NCI-H510A (cell line): ENCODE measurements around the gene MYO5B.

Source experiments
- DNase-seq: peaks from one replicate; lab custom pipeline; 2025; lab: John Stamatoyannopoulos, UW

The MYO5B gene

DNA sequence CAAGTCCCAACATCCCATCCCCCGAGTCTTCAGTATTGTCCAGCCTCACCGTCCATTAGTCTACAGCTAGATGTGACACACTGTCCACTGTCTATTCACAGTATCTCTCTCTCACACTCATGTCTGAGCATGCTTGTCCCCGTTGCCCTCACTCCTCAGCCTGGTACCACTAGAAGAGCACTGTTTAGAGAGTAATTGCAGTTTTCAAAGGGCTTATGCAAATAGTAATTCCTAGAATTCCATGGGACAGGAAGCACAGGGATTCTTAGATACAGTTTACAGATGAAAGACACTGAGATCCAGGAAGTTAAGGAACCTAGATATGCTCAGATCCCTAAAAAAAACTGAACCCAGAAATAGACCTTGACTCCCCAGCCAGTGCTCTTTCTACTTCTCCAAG, 125.5 kb downstream of the MYO5B start:
- DNase-seq = no peak

DNA sequence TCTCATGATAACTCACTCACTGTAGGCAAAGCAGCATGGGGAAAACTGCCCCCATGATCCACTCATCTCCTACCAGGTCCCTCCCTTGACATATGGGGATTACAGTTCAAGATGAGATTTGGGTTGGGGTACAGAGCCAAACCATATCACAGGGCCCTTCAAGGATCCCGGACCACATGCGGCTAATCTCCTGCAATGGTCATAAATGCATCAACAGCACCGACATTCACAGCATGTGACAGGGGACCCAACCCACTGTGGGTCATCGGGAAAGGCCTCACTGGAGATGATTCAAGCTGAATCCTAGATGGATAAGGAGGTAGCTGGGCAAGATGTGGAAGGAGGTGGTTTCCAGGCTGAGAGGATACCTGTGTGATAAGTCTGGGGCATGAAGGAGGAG, 129.4 kb downstream of the MYO5B start:
- DNase-seq = no peak

DNA sequence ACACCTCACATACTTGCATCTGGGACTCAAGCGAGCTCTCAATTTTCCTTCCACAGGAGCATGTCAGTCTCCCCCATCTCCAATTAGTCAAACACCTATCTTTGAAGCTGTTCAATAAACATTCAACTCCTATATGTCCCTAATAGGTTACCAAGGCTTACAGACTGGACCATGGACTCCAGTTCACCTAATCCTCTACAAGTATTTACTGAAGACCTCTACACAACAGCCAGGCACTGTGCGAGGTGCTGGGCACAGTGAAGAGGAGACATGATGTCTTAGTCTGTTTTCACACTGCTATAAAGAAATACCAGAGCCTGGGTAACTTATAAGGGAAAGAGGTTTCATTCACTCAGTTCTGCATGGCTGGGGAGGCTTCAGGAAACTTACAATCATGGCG, 129.9 kb downstream of the MYO5B start:
- no peak for DNase-seq

DNA sequence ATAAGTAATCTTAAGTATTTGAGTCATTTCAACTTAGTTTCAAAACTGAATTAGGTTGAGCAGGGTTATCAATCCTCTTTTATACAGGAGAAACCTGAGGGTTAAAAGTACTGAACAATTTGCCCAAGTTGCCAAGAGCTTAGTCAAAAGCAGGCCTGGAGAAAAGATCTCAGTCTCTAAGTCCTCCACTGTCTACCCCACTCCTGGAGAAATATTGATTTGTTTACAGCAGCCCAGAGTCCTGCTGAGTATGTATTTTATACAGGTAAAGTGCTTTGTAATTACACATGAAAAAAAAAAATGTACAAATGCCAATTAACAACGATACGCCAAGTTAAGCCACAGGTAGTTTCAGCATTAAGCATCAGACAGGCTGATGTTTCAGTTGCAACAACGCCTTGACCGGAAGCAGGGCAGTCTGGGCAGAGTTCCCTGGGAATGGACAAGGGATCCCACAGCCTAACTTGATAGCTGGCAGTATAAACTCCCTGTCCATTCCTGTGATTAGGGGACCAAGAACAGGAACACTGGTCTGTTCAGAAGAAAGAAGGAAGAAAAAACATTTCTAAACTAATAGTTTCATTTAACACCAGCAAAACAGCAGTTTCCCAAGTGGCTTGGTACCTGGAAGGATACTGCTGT, 132.9 kb downstream of the MYO5B start:
- no peak for DNase-seq

DNA sequence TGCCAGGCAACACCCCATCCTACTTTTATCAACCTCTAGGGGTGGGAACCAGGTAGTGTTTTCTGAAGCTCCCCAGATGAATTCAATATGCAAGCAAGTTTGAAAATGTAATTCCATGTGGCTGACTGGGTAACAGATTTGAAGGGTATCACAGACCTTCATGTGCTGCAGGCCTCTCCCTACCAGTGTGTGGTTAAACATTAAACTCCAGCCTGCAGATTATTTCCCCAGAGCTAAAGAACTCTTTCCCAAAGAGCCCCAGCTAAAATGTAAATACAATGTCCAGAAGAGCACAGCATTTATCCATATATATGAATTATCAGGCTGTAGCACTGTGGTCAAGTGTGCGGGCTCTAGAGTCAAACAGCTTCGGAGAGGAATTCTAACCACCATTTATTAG, 134.1 kb downstream of the MYO5B start:
- DNase-seq = no peak

DNA sequence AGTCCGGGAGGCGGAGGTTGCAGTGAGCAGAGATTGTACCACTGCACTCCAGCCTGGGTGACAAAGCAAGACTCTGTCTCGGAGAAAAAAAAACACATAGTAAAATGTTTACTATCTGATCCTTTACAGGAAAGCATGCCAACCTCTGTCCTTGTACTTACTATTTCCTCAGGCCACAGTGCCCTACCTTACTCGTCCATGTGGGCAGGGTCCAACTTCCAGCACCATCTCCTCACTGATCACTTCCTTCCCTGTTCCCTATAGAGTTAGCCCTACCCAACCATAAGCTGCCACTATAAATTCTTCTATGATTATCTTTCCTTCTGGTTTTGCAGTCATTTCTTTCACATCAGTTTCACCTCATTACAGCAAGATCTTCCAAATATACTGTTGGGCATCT, 136.2 kb downstream of the MYO5B start:
- no peak for DNase-seq

DNA sequence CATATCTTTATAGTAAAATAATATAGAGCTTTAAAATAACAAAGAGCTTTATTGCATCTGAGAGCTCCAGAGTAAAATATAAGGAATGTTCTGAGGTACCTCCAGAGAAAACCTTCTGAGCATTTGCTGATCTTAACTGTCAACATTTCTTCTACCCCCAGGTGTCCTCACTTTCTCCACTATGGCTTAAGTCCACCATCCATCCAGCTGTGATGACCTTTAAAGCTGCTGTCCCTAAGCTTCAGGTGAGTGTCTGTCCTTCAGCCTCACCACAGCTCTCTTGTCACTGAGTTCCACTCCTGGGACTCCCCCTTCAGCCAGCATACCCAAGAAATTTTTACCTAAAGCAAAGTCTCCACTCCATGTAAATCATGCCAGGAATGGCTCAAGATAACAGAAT, 137.9 kb downstream of the MYO5B start:
- DNase-seq = no peak

DNA sequence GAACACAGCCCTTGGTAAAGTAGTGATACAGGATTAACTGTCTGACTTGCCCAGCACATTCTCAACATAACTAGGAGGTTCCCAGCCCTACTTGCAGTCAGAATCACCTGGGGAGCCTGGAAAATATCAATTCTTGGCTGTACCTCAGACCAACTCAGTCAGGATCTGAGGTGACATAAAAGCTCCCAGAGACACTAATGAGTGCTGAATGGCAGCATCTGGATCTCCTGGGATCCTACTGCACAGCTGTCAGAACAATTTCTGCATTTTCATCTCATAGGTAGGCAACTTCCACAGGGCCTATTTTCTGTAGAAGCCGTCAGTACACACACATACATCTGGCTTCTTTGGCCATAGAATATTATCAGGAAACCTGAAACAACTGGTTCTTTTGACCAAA, 138.8 kb downstream of the MYO5B start:
- no peak for DNase-seq

DNA sequence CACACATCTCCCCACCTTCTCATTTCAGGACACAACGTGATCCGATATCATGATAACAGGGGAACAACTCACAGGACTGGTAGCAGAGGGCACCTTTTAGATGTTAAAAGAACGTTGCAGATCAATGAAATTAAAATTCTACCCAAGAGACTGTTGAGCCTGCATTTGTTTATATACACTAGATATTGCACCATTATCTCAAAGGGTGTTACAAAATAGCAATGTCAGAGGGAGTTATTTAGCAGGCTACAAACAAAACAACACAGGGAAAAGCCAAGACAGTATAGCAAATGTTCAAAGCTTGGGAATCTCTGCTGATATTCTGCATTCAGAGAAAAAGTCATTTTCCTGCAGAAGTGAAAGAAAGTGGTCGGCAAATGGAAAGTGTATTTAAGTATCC, 139.5 kb downstream of the MYO5B start:
- DNase-seq = no peak

DNA sequence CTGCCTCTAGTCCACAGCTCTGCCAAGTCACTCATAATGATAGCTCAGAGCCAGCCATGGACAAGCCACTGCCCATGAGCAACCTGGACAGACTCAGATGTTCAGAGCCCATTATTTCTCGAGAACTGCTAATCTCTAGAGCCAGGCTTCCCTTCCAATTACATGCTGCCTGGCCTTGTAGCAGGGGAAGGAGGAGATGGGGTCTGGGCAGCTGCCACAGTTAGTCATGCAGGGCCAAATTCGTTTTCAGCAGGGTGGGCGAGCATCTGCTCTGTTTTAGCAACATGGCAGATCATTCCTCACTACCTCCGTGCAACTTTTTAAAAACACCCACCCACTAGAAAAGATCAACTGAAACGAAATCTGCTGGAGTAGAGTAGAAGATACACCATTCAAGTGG, 141.8 kb downstream of the MYO5B start:
- no peak for DNase-seq

DNA sequence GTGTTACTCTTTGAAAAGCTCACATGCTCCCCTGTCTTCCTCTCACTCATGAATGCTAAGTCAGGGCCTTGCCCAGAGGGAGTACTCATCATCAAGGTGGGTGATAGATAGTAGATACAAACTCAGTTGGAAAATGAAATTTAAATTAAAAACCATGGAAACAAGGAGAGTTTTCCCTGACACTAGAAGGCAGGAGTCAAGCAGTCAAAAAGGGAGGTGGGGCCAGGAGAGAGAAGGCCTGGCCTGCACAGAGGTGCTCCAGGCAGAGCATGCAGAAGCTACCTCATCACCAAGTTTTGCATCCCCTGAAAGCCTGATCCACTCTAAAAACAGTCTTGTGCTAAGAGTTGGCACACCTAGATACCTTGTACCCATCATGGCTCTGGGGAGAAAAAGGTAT, 143.7 kb downstream of the MYO5B start:
- DNase-seq = no peak

DNA sequence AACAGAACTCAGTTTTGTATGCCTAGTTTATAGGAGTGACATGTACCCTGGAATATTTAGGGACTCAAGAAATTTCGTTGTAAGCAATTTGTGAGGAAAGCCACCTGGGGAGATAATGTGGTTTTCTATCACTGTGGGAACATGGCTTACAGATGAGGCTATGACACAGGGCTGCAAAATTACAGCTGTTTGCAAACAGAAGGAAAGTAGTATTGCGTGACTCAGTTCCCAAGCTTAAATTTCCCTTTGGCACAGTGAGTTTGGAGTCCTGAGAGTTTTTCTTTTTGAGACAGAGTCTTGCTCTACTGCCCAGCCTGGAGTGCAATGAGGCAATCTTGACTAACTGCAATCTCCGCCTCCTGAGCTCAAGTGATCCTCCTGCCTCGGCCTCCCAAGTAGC, 149.8 kb downstream of the MYO5B start:
- no peak for DNase-seq

DNA sequence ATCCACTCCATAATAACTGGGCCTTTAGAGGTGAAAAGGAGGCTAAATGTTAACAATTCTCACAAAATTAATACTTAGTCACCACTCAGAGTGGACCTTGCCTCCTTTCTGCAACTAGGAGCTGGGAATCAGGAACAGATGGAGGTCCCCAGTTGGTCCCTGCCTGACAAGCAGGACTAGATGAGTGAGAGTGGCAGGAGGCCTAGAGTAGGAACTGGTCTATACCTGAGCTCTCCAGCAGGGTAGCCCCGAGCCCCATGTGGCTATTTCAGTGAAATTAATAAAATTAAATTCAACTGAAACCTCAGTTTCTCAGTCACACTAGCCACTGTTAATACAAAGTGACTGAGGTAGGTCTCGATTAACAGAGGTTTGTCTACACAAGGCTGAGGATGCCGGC, 150.5 kb downstream of the MYO5B start:
- DNase-seq = no peak

DNA sequence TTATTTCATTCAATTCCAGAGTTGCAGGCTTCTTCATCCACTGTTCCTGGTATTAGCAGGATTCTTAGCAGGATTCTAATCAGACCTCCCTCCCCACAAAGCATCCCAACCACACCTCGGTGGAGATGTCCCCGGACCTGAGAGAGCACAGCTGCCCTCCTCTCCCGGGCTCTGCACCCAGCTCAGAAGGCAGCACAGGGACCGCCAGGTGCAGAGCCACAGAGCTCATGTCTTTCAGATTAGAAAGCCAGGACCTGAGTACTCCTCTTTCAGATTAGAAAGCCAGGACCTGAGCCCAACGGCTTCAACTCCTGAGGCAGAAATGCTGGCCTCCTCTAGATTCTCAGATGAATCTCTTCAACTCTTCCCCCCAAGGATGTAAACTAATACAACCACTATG, 152.3 kb downstream of the MYO5B start:
- no peak for DNase-seq

DNA sequence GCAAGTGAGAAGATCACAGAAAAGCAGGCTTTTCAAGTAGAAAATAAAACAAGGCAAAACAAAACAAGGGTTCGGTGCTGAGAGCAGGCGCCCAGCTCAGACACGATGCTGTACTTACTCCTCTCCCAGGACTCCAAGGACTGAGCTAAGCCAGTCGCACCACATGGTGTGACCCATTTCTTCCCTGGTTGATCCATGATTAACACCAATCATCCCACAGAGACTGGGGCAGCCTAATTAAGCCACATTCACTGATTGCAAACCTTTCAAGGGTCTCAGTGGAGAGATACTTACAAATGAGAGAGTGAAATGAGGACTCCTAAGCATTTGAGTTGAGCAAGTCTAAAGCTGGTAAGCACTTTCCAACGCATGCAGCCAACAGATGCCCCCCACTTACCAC, 155.2 kb downstream of the MYO5B start:
- no peak for DNase-seq

DNA sequence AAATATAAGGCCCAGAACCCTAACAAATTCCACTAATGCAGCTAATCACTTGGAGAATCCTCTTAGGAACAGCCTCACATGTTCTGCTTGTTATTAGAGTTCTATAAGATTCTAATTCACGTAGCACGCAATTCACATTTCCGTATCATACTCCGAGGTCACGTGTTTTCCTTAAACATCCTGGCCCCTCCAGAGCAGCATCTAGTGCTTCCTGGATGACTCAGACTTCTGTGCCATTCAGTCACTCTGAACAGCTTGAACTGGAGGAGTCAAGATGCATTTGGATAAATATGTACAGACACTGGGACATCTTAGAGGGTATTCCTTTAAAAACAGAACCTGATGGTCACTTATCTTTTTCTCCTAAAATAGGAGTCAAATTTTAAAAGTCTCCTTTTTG, 156.5 kb downstream of the MYO5B start:
- peak; percentile 18 for DNase-seq

DNA sequence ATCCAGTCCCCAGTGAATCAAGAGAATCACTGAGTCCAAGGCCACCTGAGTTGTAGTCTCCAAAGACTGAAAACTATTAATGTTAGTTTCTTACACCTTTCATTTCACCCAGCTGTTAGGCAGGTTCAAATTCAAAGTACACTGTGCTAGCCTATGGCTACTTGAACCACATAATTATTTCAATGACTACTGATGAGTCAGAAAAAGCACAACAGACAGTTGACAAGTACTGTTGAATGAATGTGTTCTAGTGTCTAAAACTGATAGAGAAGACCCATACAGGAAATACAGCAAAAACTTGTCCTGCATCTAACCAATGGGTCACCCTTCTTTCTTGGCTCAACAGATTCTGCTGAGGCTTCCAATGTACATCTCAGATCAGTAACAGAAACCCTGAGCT, 160.9 kb downstream of the MYO5B start:
- no peak for DNase-seq

DNA sequence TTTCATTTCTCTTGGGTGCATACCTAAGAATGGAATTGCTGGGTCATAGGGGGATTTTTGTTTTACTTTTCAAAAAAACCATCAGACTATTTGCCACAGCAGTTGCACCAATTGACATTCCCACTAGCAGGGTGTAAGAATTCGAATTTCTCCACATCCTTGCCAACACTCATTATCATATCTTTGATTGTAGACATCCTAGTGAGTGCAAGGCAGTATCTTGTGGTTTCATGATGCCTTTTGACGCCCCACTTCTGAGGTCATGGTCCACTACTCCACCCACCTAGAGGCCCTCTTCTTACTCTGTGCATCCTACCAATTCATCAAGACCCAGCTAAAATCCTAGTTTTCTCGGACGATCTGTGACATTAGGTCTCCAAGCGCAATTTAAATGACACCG, 161.9 kb downstream of the MYO5B start:
- no peak for DNase-seq

DNA sequence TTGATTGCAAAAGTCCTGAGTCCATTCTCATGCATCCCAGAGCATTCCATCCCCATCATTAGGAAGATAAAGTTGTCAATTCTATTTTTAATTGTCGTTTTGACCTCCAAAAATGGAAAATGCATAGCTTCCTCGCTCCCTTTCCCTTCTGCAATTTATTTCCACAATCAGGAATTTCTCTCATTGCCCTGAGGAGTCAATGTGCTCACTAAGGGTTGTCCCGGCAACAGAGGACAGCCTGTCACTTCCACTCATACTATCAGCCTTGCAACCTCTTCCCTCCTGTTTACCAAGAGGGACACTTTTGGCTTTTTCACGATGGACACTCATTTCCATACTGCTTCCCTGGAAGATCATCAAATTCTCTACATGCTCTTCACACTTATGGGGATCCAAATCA, 164.8 kb downstream of the MYO5B start:
- DNase-seq = no peak

DNA sequence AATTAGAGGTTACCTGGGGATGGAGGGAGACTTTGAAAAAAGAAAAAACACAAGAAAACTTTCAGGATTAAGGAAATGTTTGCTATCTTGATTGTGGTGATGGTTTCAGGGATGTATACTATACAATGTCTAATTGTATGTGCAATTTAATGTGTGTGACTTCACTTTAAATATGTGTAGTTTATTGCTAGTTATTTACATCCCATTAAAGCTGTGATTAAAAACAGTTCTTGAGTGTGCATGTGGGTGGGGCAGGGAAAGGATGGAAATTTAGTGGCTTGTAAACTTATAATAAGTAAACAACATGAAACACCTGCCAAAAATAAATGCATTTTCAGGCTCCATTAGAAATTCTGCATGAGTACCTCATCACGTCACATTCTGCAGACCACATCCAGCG, 167.0 kb downstream of the MYO5B start:
- DNase-seq = no peak

DNA sequence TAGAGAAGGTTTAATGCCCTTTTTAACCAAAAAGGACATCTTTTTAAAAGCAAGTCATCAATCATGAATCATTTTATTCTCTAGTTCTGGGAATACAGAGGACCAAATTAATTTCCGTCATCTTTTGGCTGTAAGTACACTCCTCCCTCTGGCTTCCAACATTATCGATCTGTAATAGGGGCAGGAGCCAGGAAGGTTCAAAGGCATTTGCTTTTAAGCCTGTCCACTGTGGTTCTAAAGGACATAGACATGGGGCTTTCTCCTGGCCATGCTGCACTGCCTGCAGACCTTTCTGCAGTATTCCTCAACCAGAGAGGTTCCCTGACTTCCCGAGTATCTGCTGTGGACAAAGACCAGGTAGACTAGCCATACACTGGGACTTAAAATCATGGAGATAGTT, 170.5 kb downstream of the MYO5B start:
- no peak for DNase-seq

DNA sequence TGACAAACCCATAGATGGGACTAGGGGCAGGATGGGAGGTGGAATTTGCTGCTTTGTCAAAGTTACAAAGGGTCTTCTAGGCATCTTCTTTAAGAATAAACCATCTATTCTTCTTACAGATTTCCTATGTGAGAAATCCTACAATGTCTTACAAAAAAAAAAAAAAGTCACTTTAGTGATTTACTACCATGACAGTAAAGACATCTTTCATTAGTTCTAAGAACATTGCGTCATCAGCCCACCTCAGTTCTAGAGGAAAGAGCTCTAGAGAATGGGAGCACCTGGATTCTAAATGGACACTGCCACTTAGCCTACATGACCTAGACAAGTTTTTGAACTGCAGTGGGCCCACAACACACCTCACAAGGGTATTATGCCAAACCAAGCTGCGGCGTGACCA, 172.0 kb downstream of the MYO5B start:
- no peak for DNase-seq

DNA sequence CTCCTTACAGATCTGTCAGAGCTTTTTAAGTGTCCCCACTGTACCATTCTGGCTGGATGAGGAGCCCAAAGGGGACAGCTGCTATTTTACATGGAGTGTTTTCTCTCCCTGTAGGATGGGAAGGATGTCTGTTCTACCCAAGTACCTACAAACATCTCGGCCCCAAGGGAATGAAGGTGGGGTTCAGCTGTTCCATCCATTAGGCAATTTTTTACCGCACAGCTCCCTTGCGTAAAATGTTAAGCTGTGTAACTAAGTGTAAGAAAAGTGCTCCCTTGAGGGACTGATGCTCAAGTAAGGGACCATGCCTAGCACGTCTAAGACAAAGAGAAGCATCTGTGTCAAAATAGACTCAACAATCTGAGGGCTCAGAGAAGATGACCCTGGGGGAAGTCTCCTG, 180.3 kb downstream of the MYO5B start:
- DNase-seq = no peak

DNA sequence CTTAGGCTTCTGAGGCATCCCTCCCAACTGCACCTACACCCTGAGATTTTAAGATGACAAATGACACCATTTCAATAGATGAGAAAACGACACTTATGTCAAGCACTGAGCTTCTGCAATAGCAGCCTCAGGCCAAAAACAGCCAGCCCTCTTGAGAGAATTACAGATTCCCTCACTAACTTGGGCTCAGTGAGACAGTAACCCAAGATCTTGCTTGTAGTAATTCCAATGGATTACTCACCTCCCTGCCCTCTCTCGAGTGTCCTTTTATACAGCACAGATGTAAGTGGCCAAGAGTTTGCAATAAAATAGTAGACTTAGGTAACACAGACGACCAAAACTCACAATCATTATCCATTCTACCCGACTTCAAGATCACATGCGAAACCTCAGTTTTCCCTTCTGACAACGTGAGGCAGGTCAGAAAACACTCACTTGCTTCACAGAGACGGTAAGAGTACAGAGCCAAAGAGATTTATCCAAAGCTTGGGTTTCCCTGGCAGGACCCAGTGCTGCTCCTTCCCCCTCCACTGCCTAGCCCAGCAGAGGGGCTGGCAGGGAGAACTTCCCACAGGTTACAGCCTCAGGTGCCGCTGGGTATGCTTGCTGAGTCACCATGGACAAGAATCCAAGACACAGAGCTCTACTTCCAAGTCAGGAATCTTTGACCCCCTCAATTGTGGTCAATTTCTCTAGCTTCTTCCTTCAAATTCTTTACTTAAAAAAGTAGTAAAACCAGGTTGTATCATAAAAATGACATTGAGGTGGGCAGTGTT, 181.4 kb downstream of the MYO5B start:
- no peak for DNase-seq
